DND-41 (cell line): ENCODE measurements around the gene MAP3K7CL.

Experiments used
- EZH2 ChIP-seq: IDR thresholded peaks from 3 replicates; pipeline ENCODE4 v1.6.1; 2012; ENCODE audit warnings: borderline replicate concordance, low read depth, mild to moderate bottlenecking, moderate library complexity, low read length, inconsistent platforms; ENCODE audit not compliant: severe bottlenecking
- TF ChIP-seq, protein P1 (sequence below): IDR thresholded peaks from 2 replicates; pipeline ENCODE4 v1.5.1; 2012; ENCODE audit warnings: borderline replicate concordance, low read length, moderate library complexity, mild to moderate bottlenecking; ENCODE audit not compliant: poor library complexity, severe bottlenecking; ENCODE audit errors: extremely low read depth

DNA sequence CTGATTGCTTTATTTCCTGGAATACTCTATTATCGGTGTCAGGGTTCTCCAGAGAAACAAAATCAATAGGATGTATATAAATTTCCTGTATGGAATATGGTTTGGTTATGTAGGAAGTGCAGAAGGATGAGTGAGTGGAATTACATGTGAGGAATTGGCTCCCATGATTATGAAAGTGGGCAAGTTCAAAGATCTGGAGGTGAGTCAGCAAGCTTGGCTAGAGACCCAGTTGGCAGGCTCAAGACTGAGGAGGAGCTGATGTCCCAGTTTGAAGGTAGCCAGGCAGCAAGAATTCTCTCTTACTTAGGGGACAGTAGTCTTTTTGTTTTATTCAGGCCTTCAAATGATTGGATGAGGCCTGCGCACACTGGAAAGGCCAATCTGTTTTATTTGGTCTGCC is 57.5 kb downstream of the MAP3K7CL start:
- no peak for TF ChIP-seq EZH2
- TF ChIP-seq, protein P1, sequence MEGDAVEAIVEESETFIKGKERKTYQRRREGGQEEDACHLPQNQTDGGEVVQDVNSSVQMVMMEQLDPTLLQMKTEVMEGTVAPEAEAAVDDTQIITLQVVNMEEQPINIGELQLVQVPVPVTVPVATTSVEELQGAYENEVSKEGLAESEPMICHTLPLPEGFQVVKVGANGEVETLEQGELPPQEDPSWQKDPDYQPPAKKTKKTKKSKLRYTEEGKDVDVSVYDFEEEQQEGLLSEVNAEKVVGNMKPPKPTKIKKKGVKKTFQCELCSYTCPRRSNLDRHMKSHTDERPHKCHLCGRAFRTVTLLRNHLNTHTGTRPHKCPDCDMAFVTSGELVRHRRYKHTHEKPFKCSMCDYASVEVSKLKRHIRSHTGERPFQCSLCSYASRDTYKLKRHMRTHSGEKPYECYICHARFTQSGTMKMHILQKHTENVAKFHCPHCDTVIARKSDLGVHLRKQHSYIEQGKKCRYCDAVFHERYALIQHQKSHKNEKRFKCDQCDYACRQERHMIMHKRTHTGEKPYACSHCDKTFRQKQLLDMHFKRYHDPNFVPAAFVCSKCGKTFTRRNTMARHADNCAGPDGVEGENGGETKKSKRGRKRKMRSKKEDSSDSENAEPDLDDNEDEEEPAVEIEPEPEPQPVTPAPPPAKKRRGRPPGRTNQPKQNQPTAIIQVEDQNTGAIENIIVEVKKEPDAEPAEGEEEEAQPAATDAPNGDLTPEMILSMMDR = no peak
